Astrocyte (in vitro differentiated cells and primary cell): ENCODE data around the gene IGFBP2. TPM values are rescaled to one million over a fixed set of nuclear protein-coding genes. Genes with fewer than 3 reads are reported as not detected.

Experiments used
- DNase-seq: peaks from one replicate; pipeline ENCODE4 v3.0.0-alpha.2; 2010; ENCODE audit warnings: low read depth
- FAIRE-seq: peaks from 2 replicates; lab custom pipeline; 2011; peaks lifted over from hg19 to GRCh38; lab: Jason Lieb, UNC
- H2AFZ ChIP-seq: 2 replicates; pipeline ENCODE4 v1.6.0; 2012; ENCODE audit warnings: low read depth, low read length, inconsistent platforms
- H3K27ac ChIP-seq: 2 replicates; pipeline ENCODE4 v1.5.1; 2011; ENCODE audit warnings: low read depth, low read length, inconsistent platforms
- H3K27me3 ChIP-seq: 2 replicates; pipeline ENCODE4 v1.6.0; 2011; ENCODE audit warnings: low read length, inconsistent platforms; ENCODE audit not compliant: insufficient read depth
- H3K36me3 ChIP-seq: 2 replicates; pipeline ENCODE4 v1.5.1; 2011; ENCODE audit warnings: low read length, inconsistent platforms; ENCODE audit not compliant: insufficient read depth
- H3K4me1 ChIP-seq: 2 replicates; pipeline ENCODE4 v1.5.1; 2011; ENCODE audit warnings: low read length, inconsistent platforms; ENCODE audit not compliant: insufficient read depth
- H3K4me2 ChIP-seq: 2 replicates; pipeline ENCODE4 v1.6.0; 2012; ENCODE audit warnings: low read length, inconsistent platforms
- H3K4me3 ChIP-seq: 2 replicates; pipeline ENCODE4 v1.5.1; 2011; ENCODE audit warnings: low read depth, mild to moderate bottlenecking, low read length, inconsistent platforms; ENCODE audit not compliant: insufficient read depth
- H3K79me2 ChIP-seq: 2 replicates; pipeline ENCODE4 v1.6.0; 2012; ENCODE audit warnings: mild to moderate bottlenecking, low read length, inconsistent platforms; ENCODE audit not compliant: insufficient read depth
- H3K9ac ChIP-seq: 2 replicates; pipeline ENCODE4 v1.6.0; 2012; ENCODE audit warnings: mild to moderate bottlenecking, low read length, inconsistent platforms
- H3K9me3 ChIP-seq: 2 replicates; pipeline ENCODE4 v1.5.1; 2012; ENCODE audit warnings: low read depth, mild to moderate bottlenecking, low read length, inconsistent platforms; ENCODE audit not compliant: insufficient read depth
- H4K20me1 ChIP-seq: 2 replicates; pipeline ENCODE4 v1.6.0; 2012; ENCODE audit warnings: low read length, inconsistent platforms; ENCODE audit not compliant: insufficient read depth
- H3K27ac Mint-ChIP-seq: one replicate; pipeline ENCODE4 v1.8.0; 2021; ENCODE audit warnings: mild to moderate bottlenecking, mixed read lengths; ENCODE audit not compliant: unreplicated experiment
- H3K27me3 Mint-ChIP-seq: one replicate; pipeline ENCODE4 v1.8.0; 2021; ENCODE audit warnings: low read depth, mixed read lengths; ENCODE audit not compliant: unreplicated experiment
- H3K36me3 Mint-ChIP-seq: one replicate; pipeline ENCODE4 v1.8.0; 2021; ENCODE audit warnings: low read depth, mixed read lengths; ENCODE audit not compliant: unreplicated experiment
- H3K4me1 Mint-ChIP-seq: one replicate; pipeline ENCODE4 v1.8.0; 2021; ENCODE audit warnings: low read depth, mixed read lengths; ENCODE audit not compliant: unreplicated experiment
- H3K4me3 Mint-ChIP-seq: one replicate; pipeline ENCODE4 v1.8.0; 2021; ENCODE audit warnings: mild to moderate bottlenecking, moderate library complexity, mixed read lengths; ENCODE audit not compliant: unreplicated experiment
- H3K9me3 Mint-ChIP-seq: one replicate; pipeline ENCODE4 v1.8.0; 2021; ENCODE audit warnings: mild to moderate bottlenecking, mixed read lengths; ENCODE audit not compliant: unreplicated experiment
- CTCF ChIP-seq: IDR thresholded peaks from 2 replicates; pipeline ENCODE4 v1.5.1; 2011; ENCODE audit warnings: low read depth, mild to moderate bottlenecking, inconsistent platforms, low read length, moderate library complexity; ENCODE audit not compliant: insufficient read depth
- EZH2 ChIP-seq: IDR thresholded peaks from 2 replicates; pipeline ENCODE4 v1.6.1; 2012; ENCODE audit warnings: mild to moderate bottlenecking, low read length, inconsistent platforms; ENCODE audit not compliant: insufficient read depth
- total RNA-seq: library from RNA; stranded (reverse); gene quantifications from 2 replicates; pipeline ENCODE4 v1.2.1, GENCODE V29; 2021

Gene IGFBP2
- total RNA-seq, 1 donor from 2014 or later, result 944 TPM

- Histone ChIP-seq H2AFZ (no peak overlapping the region), H4K20me1 (no peaks in the 10 kb centered on the region), H3K9ac (no peak overlapping the region), H3K79me2 (no peaks in the 10 kb centered on the region), H3K36me3 (no peaks in the 10 kb centered on the region), H3K4me3 (no peak overlapping the region), H3K4me2 (no peak overlapping the region), H3K9me3 (no peaks in the 10 kb centered on the region), H3K4me1 (no peaks in the 10 kb centered on the region), H3K27me3 (peaks cover 26% of the 10 kb centered on the region), H3K27ac (no peak overlapping the region)
- Mint-ChIP-seq H3K4me1 (peaks cover 11% of the 10 kb centered on the region), H3K4me3 (no peak overlapping the region), H3K9me3 (no peaks in the 10 kb centered on the region), H3K27ac (no peak overlapping the region), H3K36me3 (peaks cover 3% of the 10 kb centered on the region), H3K27me3 (peaks cover 52% of the 10 kb centered on the region)
- DNase-seq (no peak), FAIRE-seq (no peak)
- TF ChIP-seq CTCF, result no peak
- TF ChIP-seq EZH2, result no peak
Observed at GRCh38 chr2:216603884-216604245, 29.4 kb upstream of the IGFBP2 start.

GRCh38 chr2:216604458-216604857 is 28.8 kb upstream of the IGFBP2 start:
- Mint-ChIP-seq H3K36me3 (peaks cover 3% of the 10 kb centered on the region), H3K4me1 (peaks cover 11% of the 10 kb centered on the region), H3K9me3 (no peaks in the 10 kb centered on the region), H3K4me3 (no peak overlapping the region), H3K27ac (no peak overlapping the region), H3K27me3 (peaks cover 55% of the 10 kb centered on the region)
- Histone ChIP-seq H3K36me3 (no peaks in the 10 kb centered on the region), H3K9ac (no peak overlapping the region), H3K27ac (no peak overlapping the region), H3K9me3 (no peaks in the 10 kb centered on the region), H3K27me3 (peaks cover 26% of the 10 kb centered on the region), H3K4me3 (no peak overlapping the region), H3K79me2 (no peaks in the 10 kb centered on the region), H2AFZ (no peak overlapping the region), H4K20me1 (no peaks in the 10 kb centered on the region), H3K4me2 (no peak overlapping the region), H3K4me1 (no peaks in the 10 kb centered on the region)
- FAIRE-seq (no peak), DNase-seq (no peak)
- no peak for TF ChIP-seq EZH2
- no peak for TF ChIP-seq CTCF

- Mint-ChIP-seq H3K4me1 (peaks cover 11% of the 10 kb centered on the region), H3K9me3 (no peaks in the 10 kb centered on the region), H3K4me3 (peak overlapping the region; percentile 21), H3K27ac (peak overlapping the region; percentile 77), H3K36me3 (peaks cover 3% of the 10 kb centered on the region), H3K27me3 (peaks cover 53% of the 10 kb centered on the region)
- Histone ChIP-seq H4K20me1 (no peaks in the 10 kb centered on the region), H3K4me1 (no peaks in the 10 kb centered on the region), H3K9me3 (no peaks in the 10 kb centered on the region), H3K27me3 (peaks cover 26% of the 10 kb centered on the region), H3K79me2 (no peaks in the 10 kb centered on the region), H3K4me3 (no peak overlapping the region), H3K9ac (no peak overlapping the region), H3K36me3 (no peaks in the 10 kb centered on the region), H3K27ac (no peak overlapping the region), H3K4me2 (no peak overlapping the region), H2AFZ (no peak overlapping the region)
- DNase-seq, result no peak
- TF ChIP-seq EZH2, result no peak
- no peak for TF ChIP-seq CTCF
- no peak for FAIRE-seq
Observed at GRCh38 chr2:216606551-216607276, 26.5 kb upstream of the IGFBP2 start.
